ENCODE results near the gene PSMA2. TPM values are rescaled to one million over a fixed set of nuclear protein-coding genes. Genes with fewer than 3 reads are reported as not detected.

The PSMA2 gene
- total RNA-seq, 4 donors from 2014 or later: 26.3 to 86.7 (median 48.7) TPM

DNA sequence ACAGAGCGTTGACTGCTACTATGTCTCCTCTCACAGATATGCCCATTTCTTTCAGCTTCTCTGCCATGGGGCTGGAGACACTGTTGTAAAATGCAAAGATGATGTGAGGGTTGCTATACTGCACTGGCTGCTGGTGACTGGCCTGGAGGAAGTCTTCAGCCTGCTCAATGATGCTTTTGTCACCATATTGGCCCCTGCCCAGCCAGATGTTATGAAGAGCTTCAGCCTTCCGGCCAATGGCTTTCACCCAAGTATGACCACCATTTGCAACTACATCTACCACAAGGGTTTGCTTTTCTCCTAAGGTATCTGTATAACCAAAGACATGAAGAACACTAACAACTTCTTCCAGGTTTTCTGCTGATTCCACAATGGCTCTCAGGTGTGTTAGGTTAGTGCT lies 21.7 kb downstream of the PSMA2 start:
- peaks cover 0 to 30% (median 13%) of the 10 kb centered on the region in 4 donors for H3K4me1 ChIP-seq
- peaks cover 0 to under 1% (median 0%) of the 10 kb centered on the region in 3 donors for H3K36me3 ChIP-seq
- no peak overlapping the region for H3K4me3 ChIP-seq
- 76 to 81% methylated on average over 2 of the region's 2 CpGs for WGBS, 2 donors
- no peaks in the 10 kb centered on the region for H3K9me3 ChIP-seq
- H3K27me3 ChIP-seq: no peaks in the 10 kb centered on the region
- H3K27ac ChIP-seq: no peak overlapping the region
- DNase-seq (ENCODE audit: low spot score in 2 of 2): no peak
- TF ChIP-seq, protein P1, sequence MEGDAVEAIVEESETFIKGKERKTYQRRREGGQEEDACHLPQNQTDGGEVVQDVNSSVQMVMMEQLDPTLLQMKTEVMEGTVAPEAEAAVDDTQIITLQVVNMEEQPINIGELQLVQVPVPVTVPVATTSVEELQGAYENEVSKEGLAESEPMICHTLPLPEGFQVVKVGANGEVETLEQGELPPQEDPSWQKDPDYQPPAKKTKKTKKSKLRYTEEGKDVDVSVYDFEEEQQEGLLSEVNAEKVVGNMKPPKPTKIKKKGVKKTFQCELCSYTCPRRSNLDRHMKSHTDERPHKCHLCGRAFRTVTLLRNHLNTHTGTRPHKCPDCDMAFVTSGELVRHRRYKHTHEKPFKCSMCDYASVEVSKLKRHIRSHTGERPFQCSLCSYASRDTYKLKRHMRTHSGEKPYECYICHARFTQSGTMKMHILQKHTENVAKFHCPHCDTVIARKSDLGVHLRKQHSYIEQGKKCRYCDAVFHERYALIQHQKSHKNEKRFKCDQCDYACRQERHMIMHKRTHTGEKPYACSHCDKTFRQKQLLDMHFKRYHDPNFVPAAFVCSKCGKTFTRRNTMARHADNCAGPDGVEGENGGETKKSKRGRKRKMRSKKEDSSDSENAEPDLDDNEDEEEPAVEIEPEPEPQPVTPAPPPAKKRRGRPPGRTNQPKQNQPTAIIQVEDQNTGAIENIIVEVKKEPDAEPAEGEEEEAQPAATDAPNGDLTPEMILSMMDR (IDR thresholded peaks at IDR 0.05): no peak
- no peak for TF ChIP-seq EP300 (IDR thresholded peaks at IDR 0.05)
- TF ChIP-seq POLR2A (IDR thresholded peaks at IDR 0.05): no peak

DNA sequence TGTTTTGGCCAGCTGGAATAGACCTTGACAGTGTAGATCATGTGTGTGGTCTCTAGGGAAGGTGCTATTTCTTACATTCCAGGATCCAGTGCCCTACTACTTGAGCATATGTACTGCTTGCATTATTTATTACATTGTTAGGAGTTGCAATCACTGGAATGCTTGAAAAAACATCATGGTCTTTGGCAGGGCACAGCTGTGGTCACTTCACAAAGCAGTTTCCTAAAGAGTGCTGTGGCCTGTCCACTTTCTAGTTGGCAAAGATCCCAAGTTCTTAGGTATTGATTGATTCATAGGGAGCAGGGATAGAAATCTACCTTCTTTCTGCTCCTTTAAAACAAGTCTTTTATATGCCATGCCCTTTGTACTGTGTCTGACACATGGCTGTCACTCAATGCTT lies 24.7 kb downstream of the PSMA2 start:
- no peak for TF ChIP-seq POLR2A (IDR thresholded peaks at IDR 0.05)
- TF ChIP-seq, protein P1 (IDR thresholded peaks at IDR 0.05): no peak
- TF ChIP-seq EP300 (IDR thresholded peaks at IDR 0.05): no peak
- no peaks in the 10 kb centered on the region for H3K27me3 ChIP-seq
- no peak overlapping the region for H3K27ac ChIP-seq
- no peaks in the 10 kb centered on the region for H3K9me3 ChIP-seq
- DNase-seq (ENCODE audit: low spot score in 2 of 2): no peak
- no peaks in the 10 kb centered on the region for H3K36me3 ChIP-seq
- H3K4me3 ChIP-seq: no peak overlapping the region
- peaks cover 0 to 15% (median 9%) of the 10 kb centered on the region in 4 donors for H3K4me1 ChIP-seq

DNA sequence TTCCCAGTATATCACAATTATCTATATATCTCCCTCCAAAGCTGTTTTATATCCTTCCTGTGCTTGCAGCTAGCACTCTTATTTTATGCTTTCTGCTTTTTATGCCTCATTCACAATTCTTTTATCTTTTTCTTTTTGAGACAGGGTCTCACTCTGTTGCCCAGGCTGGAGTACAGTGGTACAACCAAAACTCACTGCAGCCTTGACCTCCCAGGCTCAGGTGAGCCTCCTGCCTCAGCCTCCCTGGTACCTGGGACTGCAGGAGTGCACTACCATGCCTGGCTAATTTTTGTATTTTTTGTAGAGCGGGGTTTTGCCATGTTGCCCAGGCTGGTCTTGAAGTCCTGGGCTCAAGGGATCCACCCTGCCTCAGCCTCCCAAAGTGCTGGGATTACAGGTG lies 25.8 kb downstream of the PSMA2 start:
- Histone ChIP-seq H3K4me1 (peaks cover 0 to 12% (median 7%) of the 10 kb centered on the region in 4 donors), H3K4me3 (no peak overlapping the region), H3K36me3 (no peaks in the 10 kb centered on the region), H3K27ac (no peak overlapping the region), H3K27me3 (no peaks in the 10 kb centered on the region), H3K9me3 (no peaks in the 10 kb centered on the region)
- no peak for DNase-seq (ENCODE audit: low spot score in 2 of 2)
- 100% methylated on average over 1 of the region's 1 CpG for WGBS, 2 donors
- TF ChIP-seq EP300 (IDR thresholded peaks at IDR 0.05) (no peak), POLR2A (IDR thresholded peaks at IDR 0.05) (no peak)
- TF ChIP-seq, protein P1 (IDR thresholded peaks at IDR 0.05): no peak

DNA sequence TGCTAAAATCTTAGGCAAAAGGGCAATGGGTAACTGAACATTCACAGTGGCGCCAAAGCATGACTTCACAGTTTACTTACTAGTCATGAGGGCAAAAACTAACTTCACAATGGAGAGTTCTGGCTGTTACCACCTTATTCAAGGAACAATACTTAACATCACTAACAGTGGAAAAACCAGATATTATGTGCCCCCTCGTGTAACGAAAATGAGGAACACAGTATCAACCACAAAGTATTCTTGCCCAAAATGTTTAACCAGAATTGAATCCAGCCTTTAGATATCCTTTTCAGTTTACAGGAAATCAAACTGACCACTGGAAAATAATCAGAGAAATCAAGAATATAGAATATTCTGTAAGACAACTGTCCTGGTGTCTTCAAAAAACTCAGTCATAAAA lies 29.6 kb downstream of the PSMA2 start:
- no peaks in the 10 kb centered on the region for H3K27me3 ChIP-seq
- no peaks in the 10 kb centered on the region for H3K4me1 ChIP-seq
- WGBS, 2 donors: 54 to 56% methylated on average over 3 of the region's 3 CpGs
- H3K4me3 ChIP-seq: no peak overlapping the region
- H3K36me3 ChIP-seq: no peaks in the 10 kb centered on the region
- H3K9me3 ChIP-seq: no peaks in the 10 kb centered on the region
- no peak for DNase-seq (ENCODE audit: low spot score in 2 of 2)
- H3K27ac ChIP-seq: no peak overlapping the region
- TF ChIP-seq POLR2A (IDR thresholded peaks at IDR 0.05) (no peak), EP300 (IDR thresholded peaks at IDR 0.05) (no peak)
- TF ChIP-seq, protein P1 (IDR thresholded peaks at IDR 0.05): no peak

DNA sequence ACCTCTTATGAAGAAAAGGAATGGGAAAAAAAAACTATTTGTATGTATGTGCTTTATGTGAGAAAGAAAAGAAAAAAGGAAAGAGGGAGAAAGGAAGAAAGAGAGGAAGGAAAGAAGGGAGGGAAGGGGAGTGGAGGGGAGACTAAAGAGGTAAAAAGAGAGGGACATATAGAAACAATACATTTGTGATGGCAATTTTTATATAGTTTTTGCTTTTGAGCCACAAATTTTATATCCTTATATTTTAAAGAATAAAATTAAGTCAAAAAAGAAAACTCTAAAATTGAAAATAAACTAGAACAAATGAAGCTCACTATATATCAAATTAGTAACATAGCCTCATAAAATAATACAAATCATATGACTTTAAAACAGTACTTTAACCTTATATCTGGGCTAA lies 31.1 kb downstream of the PSMA2 start:
- H3K4me1 ChIP-seq: no peaks in the 10 kb centered on the region
- H3K27ac ChIP-seq: no peak overlapping the region
- H3K36me3 ChIP-seq: no peaks in the 10 kb centered on the region
- no peaks in the 10 kb centered on the region for H3K27me3 ChIP-seq
- H3K9me3 ChIP-seq: no peaks in the 10 kb centered on the region
- TF ChIP-seq POLR2A (IDR thresholded peaks at IDR 0.05) (no peak), EP300 (IDR thresholded peaks at IDR 0.05) (no peak)
- no peak for DNase-seq (ENCODE audit: low spot score in 2 of 2)
- no peak overlapping the region for H3K4me3 ChIP-seq
